ENCODE data around the gene FCRL2.

FCRL2 gene

DNA sequence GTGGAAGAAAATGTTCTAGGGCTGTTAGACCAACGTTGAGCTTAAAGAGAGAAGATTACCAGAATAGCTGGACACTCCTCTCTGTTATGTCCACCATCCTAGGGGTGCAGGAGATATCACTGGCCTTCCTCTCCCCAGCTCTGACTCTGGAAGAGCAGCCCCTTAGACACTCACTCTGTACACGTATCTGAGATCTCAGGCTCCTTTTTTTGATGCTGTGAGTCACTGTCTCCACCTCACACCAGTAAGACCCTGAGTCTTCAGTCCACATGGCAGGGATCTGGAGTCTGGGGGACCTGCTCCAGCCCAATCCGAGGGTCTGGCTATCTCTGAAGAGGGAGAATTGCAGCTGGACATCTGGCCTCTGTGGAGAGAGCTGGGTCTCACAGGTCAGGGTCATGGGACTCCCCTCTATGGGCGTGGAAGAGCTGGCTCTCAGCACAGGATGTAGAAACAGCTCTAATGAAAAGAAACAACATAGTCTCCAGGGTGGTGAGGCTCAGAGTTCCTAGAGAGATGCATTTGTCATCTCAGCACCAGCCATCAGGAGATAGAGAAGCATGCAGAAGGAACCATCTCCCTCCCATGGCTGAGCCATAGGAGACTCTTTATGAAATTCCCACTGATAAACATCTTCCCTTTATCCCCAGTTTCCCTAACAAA lies 79.8 kb downstream of the FCRL2 start:
- DNase-seq (ENCODE audit: extremely low spot score, insufficient read length, low read depth) (no peak), FAIRE-seq (no peak)

Data from GM18507 (cell line).